HCT116 (cell line): ENCODE data around the gene NEB. TPM values are rescaled to one million over a fixed set of nuclear protein-coding genes. Genes with fewer than 3 reads are reported as not detected.

Experiments used
- ATAC-seq: fragments of 200-7000 bp; cut with Tn5 transposase; 2 replicates; pipeline ENCODE4 v1.9.1; 2020; ENCODE audit warnings: mild to moderate bottlenecking, moderate library complexity
- BruUV-seq: library from RNA; stranded (reverse); fragments of 400-500 nt; replicated peaks from 2 replicates; lab custom pipeline; 2021; lab: Mats Ljungman, UMichigan
- CTCF ChIA-PET: fragments of 300-600 bp; sonication (Branson Sonifier 250); formaldehyde crosslinking; loops from one replicate; lab custom pipeline; 2021; ENCODE audit warnings: antibody characterized with exemption; lab: Charles Lee
- POLR2A ChIA-PET: fragments of 300-600, 350-600 bp; sonication (Branson Sonifier 250); formaldehyde crosslinking; loops from one replicate; lab custom pipeline; 2021; ENCODE audit warnings: antibody characterized with exemption; lab: Charles Lee
- RAD21 ChIA-PET, 2 experiments: fragments of 300-600 bp; sonication (Branson Sonifier 250); formaldehyde crosslinking; loops; one replicate each; lab custom pipeline; 2023; ENCODE audit warnings: low total read pairs in 2 of 2; ENCODE audit not compliant: uncharacterized antibody in 2 of 2, unreplicated experiment in 2 of 2, low non-redundant PET in 1 of 2; lab: Charles Lee
- DNase-seq: peaks from one replicate; pipeline ENCODE4 v3.0.0-alpha.2; 2010; ENCODE audit warnings: low read depth, low spot score
- H2AFZ ChIP-seq: fragments of 200-600 bp; shearing (Covaris generic), sonication (generic); 2 replicates; pipeline ENCODE4 v1.6.1; 2017; ENCODE audit warnings: low read depth, mixed run types, mixed read lengths, antibody characterized with exemption, low read length; ENCODE audit not compliant: poor library complexity, severe bottlenecking
- H3K27ac ChIP-seq: 2 replicates; pipeline ENCODE4 v1.5.1; 2012; ENCODE audit warnings: low read depth, low read length
- H3K27me3 ChIP-seq: fragments of 200-600 bp; sonication (generic); 2 replicates; pipeline ENCODE4 v1.6.1; 2016; ENCODE audit warnings: mixed run types, low read length, mixed read lengths; ENCODE audit not compliant: insufficient read depth
- H3K36me3 ChIP-seq, 2 experiments: fragments of 200-500 bp in 1 of 2; fragments of 200-600 bp in 1 of 2; sonication (Bioruptor generic) in 1 of 2; sonication (generic) in 1 of 2; 2 replicates each; pipeline versions ENCODE4 v1.5.1 to v1.6.1; 2014 to 2016; ENCODE audit warnings: low read length in 2 of 2, inconsistent platforms in 1 of 2, mixed read lengths in 1 of 2, mixed run types in 1 of 2; ENCODE audit not compliant: insufficient read depth in 2 of 2, control insufficient read depth in 1 of 2
- H3K4me1 ChIP-seq, 2 experiments: fragments of 200-600 bp in 1 of 2; sonication (generic) in 1 of 2; 2 replicates each; pipeline versions ENCODE4 v1.5.1 to v1.6.1; 2012 to 2017; ENCODE audit warnings: low read length in 2 of 2, inconsistent platforms in 1 of 2, mild to moderate bottlenecking in 1 of 2, mixed read lengths in 1 of 2, mixed run types in 1 of 2, moderate library complexity in 1 of 2; ENCODE audit not compliant: insufficient read depth in 2 of 2, control insufficient read depth in 1 of 2
- H3K4me2 ChIP-seq: fragments of 200-600 bp; sonication (generic); 2 replicates; pipeline ENCODE4 v1.6.1; 2017; ENCODE audit warnings: mixed run types, low read length, mixed read lengths
- H3K4me3 ChIP-seq, 2 experiments: fragments of 200-600 bp in 1 of 2; sonication (generic) in 1 of 2; replicated peaks in 1 of 2; 2 replicates each; pipeline ENCODE4 v1.5.1; 2011 to 2016; ENCODE audit warnings: low read length in 2 of 2, control low read depth in 1 of 2, low read depth in 1 of 2, mild to moderate bottlenecking in 1 of 2, mixed read lengths in 1 of 2, mixed run types in 1 of 2
- H3K79me2 ChIP-seq: fragments of 200-600 bp; sonication (generic); 2 replicates; pipeline ENCODE4 v1.6.1; 2017; ENCODE audit warnings: mild to moderate bottlenecking, mixed run types, low read length, moderate library complexity, mixed read lengths; ENCODE audit not compliant: insufficient read depth
- H3K9ac ChIP-seq: fragments of 200-600 bp; sonication (generic); 2 replicates; pipeline ENCODE4 v1.6.1; 2016; ENCODE audit warnings: low read length, mixed read lengths
- H3K9me2 ChIP-seq: fragments of 200-600 bp; sonication (generic), shearing (Covaris generic); 2 replicates; pipeline ENCODE4 v1.6.1; 2017; ENCODE audit warnings: mixed run types, mild to moderate bottlenecking, moderate library complexity; ENCODE audit not compliant: insufficient read depth
- H3K9me3 ChIP-seq, 2 experiments: fragments of 200-500 bp in 1 of 2; fragments of 200-600 bp in 1 of 2; sonication (Bioruptor generic) in 1 of 2; sonication (generic) in 1 of 2; 2 replicates each; pipeline ENCODE4 v1.6.1; 2014 to 2017; ENCODE audit warnings: low read length in 2 of 2, mixed read lengths in 2 of 2, inconsistent platforms in 1 of 2, low read depth in 1 of 2, mild to moderate bottlenecking in 1 of 2, mixed run types in 1 of 2, moderate library complexity in 1 of 2; ENCODE audit not compliant: control insufficient read depth in 1 of 2, insufficient read depth in 1 of 2
- H4K20me1 ChIP-seq: fragments of 200-600 bp; sonication (generic), shearing (Covaris generic); 2 replicates; pipeline ENCODE4 v1.6.1; 2017; ENCODE audit warnings: mixed run types, mild to moderate bottlenecking, moderate library complexity; ENCODE audit not compliant: insufficient read depth
- EGR1 ChIP-seq: IDR thresholded peaks from 2 replicates; pipeline ENCODE4 v1.6.1; 2012; ENCODE audit warnings: low read depth
- EZH2 ChIP-seq: fragments of 200-600 bp; sonication (generic); IDR thresholded peaks from 2 replicates; pipeline ENCODE4 v1.6.1; 2017; ENCODE audit warnings: antibody characterized with exemption, mixed run types
- EZH2phosphoT487 ChIP-seq: fragments of 200-600 bp; IDR thresholded peaks from 2 replicates; pipeline ENCODE4 v1.6.1; 2018; ENCODE audit warnings: antibody characterized with exemption, borderline replicate concordance
- JUND ChIP-seq: IDR thresholded peaks from 2 replicates; pipeline ENCODE4 v1.6.1; 2012
- MAX ChIP-seq: IDR thresholded peaks from 2 replicates; pipeline ENCODE4 v1.6.1; 2012
- POLR2A ChIP-seq: IDR thresholded peaks from 2 replicates; pipeline ENCODE4 v1.7.0; 2011; ENCODE audit warnings: borderline replicate concordance; ENCODE audit not compliant: insufficient read depth, insufficient read length; ENCODE audit errors: extremely low read depth
- RAD21 ChIP-seq: IDR thresholded peaks from 2 replicates; pipeline ENCODE4 v1.6.1; 2012; ENCODE audit warnings: low read depth, mild to moderate bottlenecking
- REST ChIP-seq: IDR thresholded peaks from 2 replicates; pipeline ENCODE4 v1.6.1; 2012; ENCODE audit warnings: low read depth
- SIN3A ChIP-seq: IDR thresholded peaks from 2 replicates; pipeline ENCODE4 v1.6.1; 2012; ENCODE audit warnings: low read depth
- SP1 ChIP-seq: IDR thresholded peaks from 2 replicates; pipeline ENCODE4 v1.6.1; 2012; ENCODE audit warnings: low read depth
- SRF ChIP-seq: IDR thresholded peaks from 2 replicates; pipeline ENCODE4 v1.6.1; 2012; ENCODE audit warnings: low read depth
- YY1 ChIP-seq: IDR thresholded peaks from 2 replicates; pipeline ENCODE4 v1.6.1; 2011; ENCODE audit warnings: low read length, low read depth, moderate library complexity, mild to moderate bottlenecking; ENCODE audit not compliant: insufficient replicate concordance; ENCODE audit errors: extremely low read depth
- ZBTB33 ChIP-seq: IDR thresholded peaks from 2 replicates; pipeline ENCODE4 v1.6.1; 2011; ENCODE audit warnings: mild to moderate bottlenecking, low read length, moderate library complexity; ENCODE audit not compliant: insufficient replicate concordance; ENCODE audit errors: extremely low read depth
- ZFX ChIP-seq: fragments of 450-650 bp; IDR thresholded peaks from 2 replicates; pipeline ENCODE4 v1.6.1; 2017
- ZNF274 ChIP-seq: fragments of 200-500 bp; sonication (Bioruptor generic); IDR thresholded peaks from 2 replicates; pipeline ENCODE4 v1.6.1; 2014; ENCODE audit warnings: mild to moderate bottlenecking, low read depth, low read length, inconsistent platforms
- intact Hi-C: fragments of 100-400 bp; cut with micrococcal nuclease; formaldehyde crosslinking; loops from 2 replicates; pipeline ENCODE4 v1.10.0; 2022
- total RNA-seq: library from RNA; stranded (reverse); gene quantifications from one replicate; pipeline ENCODE4 v1.2.1, GENCODE V29; 2021; ENCODE audit not compliant: unreplicated experiment
- TF ChIP-seq, protein P1 (sequence below): IDR thresholded peaks from 2 replicates; pipeline ENCODE4 v1.6.1; 2012
- TF ChIP-seq, protein P2 (sequence below), 3 experiments: fragments of 200-600 bp in 1 of 3; sonication (generic) in 1 of 3; IDR thresholded peaks in 2 of 3; conservative IDR thresholded peaks in 1 of 3; 2 replicates each; pipeline ENCODE4 v1.5.1; 2012 to 2017; ENCODE audit warnings: low read depth in 2 of 3, low read length in 2 of 3, antibody characterized with exemption in 1 of 3, borderline replicate concordance in 1 of 3, control low read depth in 1 of 3, mild to moderate bottlenecking in 1 of 3, mixed read lengths in 1 of 3, mixed run types in 1 of 3, moderate library complexity in 1 of 3; ENCODE audit not compliant: insufficient read depth in 1 of 3

Gene NEB
- total RNA-seq, 1 experiment from 2014 or later: 0.34 TPM

DNA sequence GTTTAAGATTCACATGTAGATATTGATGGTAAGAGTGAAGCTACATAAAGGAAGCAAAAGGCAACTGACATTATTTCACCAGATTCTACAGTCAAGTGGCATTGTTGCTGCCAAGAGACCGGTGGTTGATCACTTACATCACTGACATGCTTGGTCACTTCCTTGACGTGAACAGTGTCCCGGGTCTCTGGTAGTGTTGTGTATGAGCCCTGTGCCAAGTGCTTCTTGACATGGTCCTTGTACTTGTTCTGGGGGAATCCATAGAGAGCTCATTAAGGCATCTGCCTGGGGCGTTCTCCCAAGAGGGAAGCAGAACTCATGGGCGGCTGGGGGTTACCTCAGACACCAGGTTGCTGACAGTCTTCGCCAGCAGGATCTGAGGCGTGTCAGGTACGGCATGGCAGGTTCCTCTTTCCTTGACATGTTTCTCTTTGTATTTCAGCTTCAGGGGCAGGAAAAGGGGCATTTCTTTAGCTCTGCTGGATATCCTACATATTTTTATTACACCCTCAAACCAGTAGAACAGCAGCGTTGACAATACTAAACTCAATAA lies 208.4 kb downstream of the NEB start:
- no TSS peak for BruUV-seq
- H2AFZ ChIP-seq: no peak overlapping the region
- ATAC-seq (no peak), DNase-seq (no peak)
- H3K27me3 ChIP-seq: no peaks in the 10 kb centered on the region
- no peaks in the 10 kb centered on the region for H3K79me2 ChIP-seq
- no peaks in the 10 kb centered on the region for H3K36me3 ChIP-seq
- ChIA-PET POLR2A (no interaction called here), CTCF (no interaction called here), RAD21 (no interaction called here)
- no peaks in the 10 kb centered on the region for H3K9me2 ChIP-seq
- no peak overlapping the region for H3K27ac ChIP-seq
- intact Hi-C loops: no loop called here
- no peak for TF ChIP-seq ZFX
- no peak for TF ChIP-seq REST
- no peak for TF ChIP-seq JUND
- TF ChIP-seq MAX: no peak
- no peak for TF ChIP-seq YY1
- TF ChIP-seq ZNF274: no peak
- TF ChIP-seq EZH2: no peak
- no peak for TF ChIP-seq ZBTB33
- TF ChIP-seq, protein P1, sequence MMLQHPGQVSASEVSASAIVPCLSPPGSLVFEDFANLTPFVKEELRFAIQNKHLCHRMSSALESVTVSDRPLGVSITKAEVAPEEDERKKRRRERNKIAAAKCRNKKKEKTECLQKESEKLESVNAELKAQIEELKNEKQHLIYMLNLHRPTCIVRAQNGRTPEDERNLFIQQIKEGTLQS: no peak
- no peak for TF ChIP-seq EGR1
- TF ChIP-seq SRF: no peak
- TF ChIP-seq RAD21: no peak
- no peak for TF ChIP-seq SIN3A
- TF ChIP-seq EZH2phosphoT487: no peak
- no peak for TF ChIP-seq SP1
- TF ChIP-seq, protein P2, sequence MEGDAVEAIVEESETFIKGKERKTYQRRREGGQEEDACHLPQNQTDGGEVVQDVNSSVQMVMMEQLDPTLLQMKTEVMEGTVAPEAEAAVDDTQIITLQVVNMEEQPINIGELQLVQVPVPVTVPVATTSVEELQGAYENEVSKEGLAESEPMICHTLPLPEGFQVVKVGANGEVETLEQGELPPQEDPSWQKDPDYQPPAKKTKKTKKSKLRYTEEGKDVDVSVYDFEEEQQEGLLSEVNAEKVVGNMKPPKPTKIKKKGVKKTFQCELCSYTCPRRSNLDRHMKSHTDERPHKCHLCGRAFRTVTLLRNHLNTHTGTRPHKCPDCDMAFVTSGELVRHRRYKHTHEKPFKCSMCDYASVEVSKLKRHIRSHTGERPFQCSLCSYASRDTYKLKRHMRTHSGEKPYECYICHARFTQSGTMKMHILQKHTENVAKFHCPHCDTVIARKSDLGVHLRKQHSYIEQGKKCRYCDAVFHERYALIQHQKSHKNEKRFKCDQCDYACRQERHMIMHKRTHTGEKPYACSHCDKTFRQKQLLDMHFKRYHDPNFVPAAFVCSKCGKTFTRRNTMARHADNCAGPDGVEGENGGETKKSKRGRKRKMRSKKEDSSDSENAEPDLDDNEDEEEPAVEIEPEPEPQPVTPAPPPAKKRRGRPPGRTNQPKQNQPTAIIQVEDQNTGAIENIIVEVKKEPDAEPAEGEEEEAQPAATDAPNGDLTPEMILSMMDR (IDR thresholded peaks at IDR 0.05 in 2 of 3, conservative IDR thresholded peaks at IDR 0.05 in 1 of 3; ENCODE audit: borderline replicate concordance in 1 of 3, insufficient read depth in 1 of 3, low read depth in 2 of 3, low read length in 2 of 3): no peak
- TF ChIP-seq POLR2A: no peak
- H3K4me3 ChIP-seq: no peak overlapping the region
- no peaks in the 10 kb centered on the region for H3K9me3 ChIP-seq
- H4K20me1 ChIP-seq: no peaks in the 10 kb centered on the region
- no peak overlapping the region for H3K4me2 ChIP-seq
- no peaks in the 10 kb centered on the region for H3K4me1 ChIP-seq
- no peak overlapping the region for H3K9ac ChIP-seq
